Dermis microvascular lymphatic vessel endothelial cell (primary cell): Measurements from ENCODE around the gene GRK5. TPM values are rescaled to one million over a fixed set of nuclear protein-coding genes. Genes with fewer than 3 reads are reported as not detected.

Source experiments
- DNase-seq, 2 donors: peaks; one replicate each; pipeline versions ENCODE4 v3.0.0 to v3.0.0-alpha.2; 2010; ENCODE audit warnings: low read depth in 2 of 2
- total RNA-seq: library from RNA; depleted of rRNA; stranded (reverse); fragments of >200 nt; gene quantifications from 2 replicates; pipeline ENCODE4 v1.2.1, GENCODE V29; 2014

Gene GRK5
- total RNA-seq, 1 donor from 2014 or later, result 28.0 TPM

DNA sequence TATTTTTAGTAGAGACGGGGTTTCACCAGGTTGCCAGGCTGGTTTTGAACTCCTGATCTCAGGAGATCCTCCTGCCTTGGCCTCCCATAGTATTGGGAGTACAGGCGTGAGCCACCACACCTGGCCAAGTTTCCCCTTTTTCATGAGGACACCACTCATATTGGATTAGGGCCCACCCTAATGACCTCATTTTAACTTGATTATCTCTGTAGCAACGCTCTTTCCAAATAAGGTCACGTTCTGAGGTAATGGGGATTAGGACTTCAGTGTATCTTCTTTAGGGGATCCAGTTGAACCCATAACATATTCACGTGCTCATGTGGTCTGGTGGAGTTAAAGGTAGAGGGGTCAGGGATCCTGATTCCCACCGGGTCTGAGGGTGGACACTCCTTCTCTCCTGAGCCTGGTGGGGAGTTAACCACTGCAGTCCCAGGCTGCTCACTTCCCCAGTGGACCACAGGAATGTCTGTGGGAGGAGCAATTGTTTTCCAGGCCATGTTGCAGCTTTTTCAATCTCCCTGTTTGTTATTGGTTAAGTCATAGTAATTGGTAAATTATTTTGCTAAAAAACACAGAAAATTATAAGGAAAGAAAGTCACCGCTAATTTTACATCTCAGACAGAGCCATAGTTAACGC, 130.5 kb downstream of the GRK5 start:
- peak in 1 of 2 donors; percentile 49 for DNase-seq

DNA sequence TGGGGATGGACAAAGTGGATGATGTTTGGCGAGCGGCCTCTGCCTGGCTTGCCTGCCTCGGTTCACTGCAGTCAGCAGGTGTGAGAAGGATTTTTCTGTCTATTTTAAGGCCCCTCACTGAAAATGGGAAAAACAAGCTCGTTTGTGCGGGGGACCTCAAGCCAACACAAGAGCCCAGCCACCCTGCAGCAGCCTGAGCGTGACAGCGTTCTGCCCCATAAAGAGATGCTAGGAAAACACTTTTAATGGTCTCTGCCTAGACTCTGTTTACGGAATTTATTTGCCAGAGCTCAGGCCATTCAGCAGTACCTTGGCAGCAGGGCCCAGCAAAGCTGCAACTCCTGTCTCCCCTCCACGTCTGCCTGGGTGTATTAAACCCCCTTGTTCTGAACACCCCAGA, 131.7 kb downstream of the GRK5 start:
- no peak for DNase-seq

DNA sequence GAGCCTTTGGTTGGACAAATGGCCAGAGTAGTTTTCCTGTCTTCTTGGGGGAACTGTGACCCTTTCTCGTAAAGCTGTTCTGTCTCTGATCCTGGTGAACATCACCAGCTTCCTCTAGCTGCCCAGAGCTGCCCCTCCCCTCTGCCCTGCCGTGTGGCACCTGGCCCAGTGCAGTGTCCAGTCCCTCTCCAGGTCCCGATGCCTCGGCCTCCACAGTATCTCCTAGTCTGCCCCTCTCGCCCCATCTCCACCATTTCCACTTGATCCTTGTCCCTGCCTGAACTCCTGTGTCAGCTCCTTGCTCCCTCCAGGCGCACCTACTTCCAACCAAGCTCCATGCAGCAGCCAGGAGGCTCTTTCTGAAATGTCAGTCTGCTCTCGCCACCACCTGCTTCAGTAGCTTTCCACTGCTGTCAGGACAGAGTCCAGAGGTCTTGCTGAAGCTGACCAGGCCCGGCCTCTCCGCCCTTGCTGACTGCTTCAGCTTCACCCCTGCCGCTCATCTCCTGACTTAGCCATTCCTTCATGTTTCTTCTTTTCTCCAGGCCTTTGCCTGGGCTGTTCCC, 133.6 kb downstream of the GRK5 start:
- no peak for DNase-seq

DNA sequence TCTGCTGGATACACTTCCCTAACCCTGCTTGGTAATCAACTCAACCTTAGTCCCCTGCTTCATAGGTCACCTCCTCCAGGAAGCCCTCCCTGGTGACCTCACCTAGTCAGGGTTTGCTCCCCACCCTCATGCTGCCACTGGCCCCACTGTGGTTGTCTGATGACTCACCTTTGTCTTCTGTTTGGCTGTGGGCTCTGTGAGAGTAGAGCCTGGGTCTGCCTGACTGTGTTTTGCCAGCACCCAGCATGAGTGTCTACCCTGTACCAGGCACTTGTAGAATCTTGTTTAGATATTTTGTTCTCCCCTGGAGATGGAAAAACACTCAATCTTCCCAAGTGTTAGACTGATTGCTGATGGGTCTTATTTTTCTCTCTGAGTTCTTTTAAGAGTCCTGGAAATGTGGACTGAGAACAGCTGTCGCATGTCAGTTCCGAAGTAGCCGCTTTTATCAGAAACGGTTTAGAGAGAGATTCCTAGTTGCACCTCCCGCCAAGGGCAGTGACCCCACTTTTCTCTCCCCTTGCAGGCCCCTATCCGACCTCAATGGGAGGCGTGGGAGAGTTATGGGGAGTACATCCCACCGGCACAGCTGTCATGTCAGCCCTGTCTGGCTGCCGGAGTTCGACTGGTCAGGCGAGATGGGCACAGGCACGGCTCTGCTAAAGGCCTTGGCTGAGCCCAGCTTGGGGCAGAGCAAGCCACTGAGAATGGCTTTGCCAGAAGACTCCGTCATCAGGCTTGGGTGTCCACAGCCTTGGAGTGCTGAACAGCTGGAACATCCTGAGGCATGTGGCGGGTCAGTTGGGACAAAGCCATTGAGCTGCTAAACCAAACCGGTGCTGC, 134.3 kb downstream of the GRK5 start:
- DNase-seq, result peak; percentile 40 to 69

DNA sequence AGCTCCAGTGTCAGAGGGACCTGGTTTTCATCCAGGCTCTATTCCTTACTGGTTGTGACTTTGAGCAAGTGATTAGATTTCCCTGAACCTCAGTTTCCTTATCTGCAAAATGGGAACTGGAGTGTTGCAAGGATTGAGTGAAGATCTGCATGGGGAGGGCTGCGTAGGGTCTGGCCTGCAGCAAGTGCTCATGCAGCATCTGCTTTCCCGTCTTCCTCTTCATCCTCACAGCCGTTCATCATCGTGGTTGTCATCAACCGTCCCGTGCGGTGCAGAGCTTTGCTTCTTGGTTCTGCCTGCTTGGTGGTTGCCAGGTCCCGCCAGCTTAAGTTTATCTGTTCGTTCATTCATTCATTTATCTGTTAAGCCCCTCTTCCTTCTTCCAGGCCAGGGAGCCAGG, 135.0 kb downstream of the GRK5 start:
- no peak for DNase-seq

DNA sequence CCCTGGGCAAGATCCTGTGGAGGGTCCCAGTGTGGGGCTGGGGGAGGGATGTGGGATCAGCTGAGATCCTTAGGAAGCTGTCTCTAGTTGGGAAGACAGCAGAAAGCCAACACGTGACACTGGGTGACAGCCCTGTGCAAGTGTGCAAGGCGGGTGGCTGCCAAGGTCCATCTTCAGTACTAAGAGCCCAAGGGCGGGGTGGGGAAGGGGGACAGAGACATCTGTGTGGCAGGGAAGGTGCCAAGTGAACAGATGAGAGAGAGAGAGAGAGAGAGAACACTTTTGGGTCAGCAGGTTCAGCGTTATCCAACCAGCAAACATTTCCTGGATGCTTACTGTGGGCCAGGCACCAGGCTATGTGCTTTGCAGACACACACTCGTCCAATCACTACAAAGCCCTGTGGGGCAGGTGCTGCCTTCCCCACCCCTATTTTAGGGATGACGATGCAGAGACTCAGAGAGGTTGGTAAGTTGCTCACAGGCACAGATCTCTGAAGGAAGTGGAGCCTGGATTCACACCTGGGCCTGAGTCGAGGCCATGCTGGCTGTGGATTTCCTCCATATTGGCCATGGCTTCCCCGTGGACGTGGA, 135.7 kb downstream of the GRK5 start:
- DNase-seq, result no peak

DNA sequence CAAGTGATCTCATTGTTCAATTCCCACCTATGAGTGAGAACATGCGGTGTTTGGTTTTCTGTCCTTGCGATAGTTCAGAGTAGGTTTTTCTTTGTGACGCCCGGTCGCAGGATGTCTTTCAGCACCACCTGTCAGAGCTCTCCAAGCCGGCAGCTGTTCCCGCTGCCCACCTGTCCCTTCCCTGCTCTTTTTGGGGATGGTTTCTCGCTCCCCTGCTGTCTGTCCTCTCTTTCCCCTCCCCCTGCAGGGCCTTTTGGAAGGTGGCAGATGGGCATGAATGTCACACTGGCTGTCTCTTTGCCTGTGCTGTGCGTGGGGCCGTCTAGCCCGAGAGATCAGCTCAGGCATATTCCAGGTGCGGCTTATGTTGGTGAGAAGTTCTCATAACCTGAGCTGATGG, 137.0 kb downstream of the GRK5 start:
- no peak for DNase-seq

DNA sequence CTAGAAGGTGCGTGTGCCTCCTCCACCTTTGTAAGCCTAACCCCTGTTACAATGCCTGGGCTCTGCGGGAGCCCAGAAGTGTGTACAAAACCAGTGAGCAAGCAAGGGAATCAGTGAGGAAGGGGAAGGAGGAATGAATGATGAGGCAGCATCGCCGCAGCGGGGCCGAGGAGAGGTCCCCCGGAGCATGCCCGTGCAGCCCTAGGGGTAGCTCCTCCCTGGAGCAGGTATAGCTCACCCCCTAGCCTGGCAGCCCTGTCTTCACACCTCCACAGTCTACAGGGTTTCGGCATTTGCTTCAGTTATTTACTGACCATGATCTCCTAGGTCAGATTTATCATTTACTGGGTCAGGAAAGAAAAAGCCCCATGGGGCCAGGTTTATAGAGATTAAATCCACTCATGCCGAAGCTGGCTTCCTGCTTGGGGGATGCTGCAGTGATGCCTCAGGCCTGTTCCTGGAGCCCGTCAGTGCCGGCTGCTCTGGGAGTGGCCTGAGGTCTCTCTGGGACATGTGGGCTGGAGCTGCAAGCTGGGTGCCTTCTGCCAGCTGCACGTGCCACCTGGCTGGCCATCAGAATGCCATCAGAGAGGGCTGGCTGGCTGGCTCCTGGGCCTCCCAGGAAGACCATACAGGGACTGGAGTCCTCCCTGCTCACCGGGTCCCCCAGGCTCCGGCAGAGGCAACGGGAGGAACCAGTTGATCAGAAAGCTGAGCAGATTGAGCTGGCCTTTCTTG, 138.9 kb downstream of the GRK5 start:
- DNase-seq, result no peak

DNA sequence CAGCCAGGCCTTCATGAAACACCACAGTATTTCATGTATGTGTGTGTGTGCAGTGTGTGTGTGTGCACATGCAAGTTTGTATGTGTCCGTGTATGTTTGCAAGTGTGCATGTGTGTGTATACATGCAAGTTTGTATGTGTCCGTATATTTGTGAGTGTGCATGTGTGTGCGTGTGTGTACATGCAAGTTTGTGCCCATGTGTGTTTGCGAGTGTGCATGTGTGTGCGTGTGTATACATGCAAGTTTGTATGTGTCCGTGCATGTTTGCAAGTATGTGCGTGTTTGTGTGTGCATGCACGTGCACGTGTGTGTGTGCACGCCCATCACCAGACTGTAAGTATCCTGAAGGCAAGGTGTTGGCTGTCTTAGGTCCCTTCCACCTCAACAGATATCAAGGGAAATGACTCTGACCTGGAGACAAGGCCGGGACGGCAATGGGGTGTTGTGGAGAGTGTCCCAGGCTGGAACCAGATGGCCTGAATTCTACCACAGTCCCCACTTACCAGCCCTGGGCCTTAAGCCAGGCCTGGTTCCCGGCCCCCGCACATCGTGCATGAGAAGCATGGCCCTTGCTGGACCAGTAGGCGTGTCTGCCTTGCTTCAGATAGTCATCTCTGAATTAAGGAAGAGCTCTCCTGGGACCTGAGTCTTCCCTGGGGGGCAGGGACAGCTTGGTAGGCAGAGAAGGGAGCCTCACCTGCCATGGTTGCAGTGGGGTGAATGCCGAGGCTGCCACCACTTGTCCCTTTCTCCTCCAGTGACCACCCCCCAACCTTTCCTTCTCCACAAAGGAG, 140.0 kb downstream of the GRK5 start:
- no peak for DNase-seq

DNA sequence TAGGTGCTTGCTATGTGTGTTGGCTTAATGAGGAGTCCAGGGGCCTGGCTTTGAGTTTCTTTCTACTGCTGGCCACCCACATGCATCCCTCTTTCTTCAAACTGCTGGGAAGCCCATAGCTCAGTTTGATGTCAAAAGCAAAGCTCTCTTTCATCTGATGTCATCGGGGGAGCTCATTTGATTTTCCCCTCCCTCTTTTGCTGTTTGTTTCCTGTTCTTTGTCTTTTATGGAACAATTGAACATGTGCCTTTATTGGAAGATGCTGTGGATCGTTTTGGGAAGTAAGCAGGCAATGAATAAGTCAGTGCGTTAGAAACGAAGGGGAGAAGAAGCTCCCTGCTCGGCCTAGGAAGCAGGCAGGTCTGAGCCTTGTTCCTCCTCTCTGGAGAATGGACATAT, 140.7 kb downstream of the GRK5 start:
- DNase-seq, result peak; percentile 29 to 33

DNA sequence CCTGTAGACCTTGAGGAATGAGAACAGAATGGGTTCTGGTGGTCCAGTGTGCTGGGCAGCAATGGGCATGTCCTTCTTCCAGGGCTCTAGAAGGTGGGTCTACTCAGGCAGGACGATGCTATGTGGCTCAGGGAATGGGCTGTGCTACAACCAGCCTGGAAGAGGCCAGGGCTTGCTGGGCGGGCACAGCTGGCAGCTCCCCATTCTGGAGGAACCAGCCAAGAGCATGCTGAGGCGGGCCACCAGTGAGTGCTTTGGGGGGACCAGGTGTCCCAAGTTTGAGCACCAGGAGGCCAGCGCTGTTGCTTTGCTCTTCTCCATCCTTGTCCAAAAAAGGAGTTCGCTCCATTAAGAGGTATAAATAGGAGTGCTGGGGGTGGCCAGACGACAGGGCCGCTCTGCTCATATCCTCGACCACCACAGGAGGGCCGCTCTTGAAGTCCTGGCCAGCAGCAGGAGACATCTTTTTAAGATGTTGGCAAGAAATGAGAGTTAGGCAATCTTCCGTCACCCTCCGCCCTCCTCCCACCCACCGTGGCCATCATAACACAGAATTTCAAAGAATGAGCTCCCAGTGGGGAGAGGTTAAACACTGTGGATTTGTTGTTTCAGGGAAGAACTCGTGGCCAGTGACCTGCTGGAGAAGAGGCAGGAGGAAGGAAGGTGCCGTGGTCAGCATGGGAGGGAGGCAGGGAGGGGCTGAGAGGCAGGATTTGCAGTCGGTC, 141.3 kb downstream of the GRK5 start:
- no peak for DNase-seq

DNA sequence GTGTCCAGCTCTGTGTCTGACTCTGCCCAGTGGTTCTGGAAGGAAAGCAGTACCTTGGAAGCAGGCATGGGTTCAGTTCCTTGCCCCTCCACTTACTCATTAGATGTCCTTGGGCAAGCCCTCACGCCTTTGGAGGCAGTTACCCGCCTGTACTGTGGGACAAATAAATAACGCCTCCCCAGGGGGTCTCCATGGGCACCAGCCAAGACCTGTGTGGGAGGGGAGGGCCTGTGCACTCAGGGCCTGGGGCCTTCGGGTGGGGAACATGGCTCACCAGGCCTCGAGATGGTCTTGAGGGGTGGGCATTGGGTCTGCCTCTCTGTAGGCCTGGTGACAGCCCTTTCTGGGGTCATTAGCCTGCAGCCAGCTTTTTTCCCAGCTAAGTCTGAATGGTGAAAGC, 142.0 kb downstream of the GRK5 start:
- DNase-seq, result no peak

DNA sequence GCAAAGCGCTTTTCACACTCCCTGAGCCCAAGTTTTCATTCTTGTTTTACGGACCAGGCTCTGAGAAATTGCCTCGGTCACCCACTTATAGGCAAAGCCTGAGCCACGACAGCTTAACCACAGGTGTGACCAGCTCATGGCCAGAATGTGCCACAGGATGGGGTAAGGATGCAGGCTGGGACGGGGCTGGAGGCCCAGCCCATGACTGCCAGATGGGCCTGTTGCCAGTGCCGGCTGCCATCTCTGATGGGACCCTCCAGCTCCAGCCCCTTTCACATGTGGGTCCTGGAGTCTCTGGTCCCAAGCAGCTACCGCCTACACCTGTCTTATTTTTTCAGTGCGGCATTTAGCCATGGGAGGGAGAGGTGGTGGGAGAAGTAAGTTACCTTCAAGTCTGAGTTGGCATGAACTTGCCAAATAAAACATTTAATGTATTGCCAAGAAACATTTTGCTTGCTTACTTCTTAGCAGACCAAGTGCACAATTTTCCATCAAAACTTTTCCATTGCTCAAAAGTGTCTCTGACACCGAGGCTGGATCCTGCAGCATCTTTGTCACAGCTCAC, 142.6 kb downstream of the GRK5 start:
- no peak for DNase-seq

DNA sequence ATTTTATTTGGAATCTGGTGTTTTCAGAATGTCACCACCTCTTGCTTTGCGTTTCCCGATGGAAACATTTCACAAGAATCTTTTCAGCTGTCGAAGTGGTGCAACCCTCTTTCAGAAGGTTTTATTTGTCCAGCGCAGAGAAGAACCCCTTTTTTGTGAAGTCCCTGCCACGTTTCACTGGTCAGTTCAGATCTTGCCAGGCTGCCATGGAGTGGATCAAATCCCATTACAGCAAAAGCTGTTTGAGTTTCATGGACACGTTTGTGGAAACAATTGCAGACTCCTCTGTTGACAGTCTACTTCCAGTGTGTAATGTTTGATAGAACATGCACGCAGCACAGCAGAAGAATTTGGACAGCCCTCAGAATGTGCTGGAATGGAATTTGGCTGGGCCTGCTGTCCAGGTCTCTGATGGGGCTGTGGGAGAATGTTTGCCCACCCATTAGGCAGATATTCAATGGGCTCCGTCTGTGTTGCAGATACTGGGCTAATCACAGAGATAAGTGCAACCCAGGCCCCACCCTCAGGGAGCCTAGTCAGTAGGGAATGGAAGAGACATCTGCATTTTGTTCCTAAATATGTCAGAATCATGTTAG, 143.2 kb downstream of the GRK5 start:
- DNase-seq, result no peak

DNA sequence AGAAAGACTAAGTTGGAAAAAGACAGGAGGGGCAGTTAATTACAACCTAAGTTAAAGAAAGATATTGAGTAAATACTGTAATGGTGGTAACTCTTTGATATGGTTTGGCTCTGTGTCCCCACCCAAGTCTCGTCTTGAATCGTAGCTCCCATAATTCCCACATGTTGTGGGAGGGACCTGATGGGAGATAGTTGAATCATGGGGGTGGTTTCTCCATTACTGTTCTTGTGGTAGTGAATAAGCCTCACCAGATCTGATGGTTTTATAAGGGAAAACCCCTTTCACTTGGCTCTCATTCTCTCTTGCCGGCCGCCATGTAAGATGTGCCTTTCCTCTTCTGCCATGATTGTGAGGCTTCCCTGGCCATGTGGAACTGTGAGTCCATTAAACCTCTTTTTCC, 143.8 kb downstream of the GRK5 start:
- no peak for DNase-seq

DNA sequence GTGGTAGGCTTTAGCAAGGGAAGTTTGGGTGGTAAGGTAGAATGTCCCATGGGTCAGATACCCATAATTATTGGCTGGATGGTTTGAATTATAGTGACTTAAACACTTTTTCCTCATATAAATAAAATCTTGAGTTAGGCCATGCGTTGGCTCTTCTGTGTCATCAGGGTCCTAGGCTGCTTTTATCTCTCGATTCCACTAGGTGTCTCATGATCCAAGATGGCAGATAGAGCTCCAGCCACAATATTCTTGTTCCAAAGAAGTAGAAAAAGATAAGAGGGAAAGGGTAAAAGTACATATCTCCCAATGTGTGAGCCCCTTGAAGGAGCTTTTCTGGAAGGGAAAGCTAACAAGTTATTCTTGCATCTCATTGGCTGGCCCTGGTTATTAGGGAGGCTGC, 144.7 kb downstream of the GRK5 start:
- no peak for DNase-seq

DNA sequence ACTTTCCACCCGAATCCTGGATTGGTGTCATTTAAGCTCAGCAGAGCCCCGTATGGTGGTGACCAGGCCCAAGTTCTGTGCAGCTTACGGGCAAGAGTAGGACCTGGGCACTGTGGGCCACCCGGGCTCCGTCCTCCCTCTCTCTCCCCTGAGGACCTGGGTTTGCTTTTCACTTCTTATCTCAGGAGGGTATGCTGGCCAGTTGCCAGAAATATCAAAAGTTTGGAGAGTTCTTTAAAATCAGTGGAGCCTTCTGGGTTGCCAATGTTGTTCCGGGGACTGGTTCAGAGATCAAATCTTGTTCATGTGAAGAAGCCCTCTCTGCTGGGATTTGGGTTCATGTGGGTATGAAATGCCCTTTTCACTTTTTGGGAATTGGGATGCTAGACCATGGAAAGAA, 145.4 kb downstream of the GRK5 start:
- no peak for DNase-seq

DNA sequence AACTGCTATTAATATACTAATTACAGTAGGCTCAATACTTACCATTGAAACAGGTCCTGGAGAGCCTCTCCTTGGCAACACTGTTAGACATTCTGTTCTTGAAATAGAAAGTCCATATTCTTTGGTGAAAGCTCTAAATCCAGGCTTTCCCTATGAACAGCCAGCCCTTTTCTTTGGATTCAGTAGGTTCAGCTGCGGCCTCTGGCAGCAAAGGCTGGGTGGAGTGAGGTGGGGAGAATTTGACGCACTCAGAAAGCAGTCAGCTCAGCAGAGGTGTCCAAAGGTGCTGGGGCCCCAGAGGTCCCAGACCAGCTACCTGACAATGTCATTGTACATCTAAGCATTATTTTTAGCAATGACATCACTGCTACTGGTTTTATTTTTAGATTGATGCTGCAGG, 146.1 kb downstream of the GRK5 start:
- DNase-seq, result no peak

DNA sequence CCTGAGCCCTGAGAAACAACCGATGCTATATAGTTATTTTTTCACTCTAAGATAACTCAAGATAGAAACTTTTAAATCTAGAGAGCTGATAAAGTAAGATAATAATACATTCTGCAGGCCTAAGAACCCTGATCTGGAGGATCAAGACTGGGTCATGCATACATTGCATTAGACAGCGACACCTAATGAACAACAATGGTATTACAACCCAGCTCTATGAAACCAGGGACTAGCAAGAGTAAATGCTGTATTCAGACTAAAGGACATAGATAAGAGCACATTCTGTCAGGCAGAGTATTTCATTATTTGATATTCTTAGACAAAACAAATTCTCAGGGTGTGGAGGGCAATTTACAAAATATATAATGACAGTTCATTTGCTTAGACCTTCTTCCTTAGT, 148.6 kb downstream of the GRK5 start:
- DNase-seq, result no peak
